GM19468 (cell line): ENCODE results near the gene NELFCD.
"Not testable (repeated sequence)": the region's sequence is repeated elsewhere in the genome, so short reads cannot be mapped to it uniquely, and the experiment has no call there.

Experiments used
- ATAC-seq: cut with Tn5 transposase; IDR thresholded peaks from one replicate; pipeline ENCODE4 v1.9.1; 2021; ENCODE audit warnings: mild to moderate bottlenecking, moderate library complexity, moderate number of reproducible peaks; ENCODE audit not compliant: unreplicated experiment; ENCODE audit errors: extremely low read depth

The NELFCD gene, protein sequence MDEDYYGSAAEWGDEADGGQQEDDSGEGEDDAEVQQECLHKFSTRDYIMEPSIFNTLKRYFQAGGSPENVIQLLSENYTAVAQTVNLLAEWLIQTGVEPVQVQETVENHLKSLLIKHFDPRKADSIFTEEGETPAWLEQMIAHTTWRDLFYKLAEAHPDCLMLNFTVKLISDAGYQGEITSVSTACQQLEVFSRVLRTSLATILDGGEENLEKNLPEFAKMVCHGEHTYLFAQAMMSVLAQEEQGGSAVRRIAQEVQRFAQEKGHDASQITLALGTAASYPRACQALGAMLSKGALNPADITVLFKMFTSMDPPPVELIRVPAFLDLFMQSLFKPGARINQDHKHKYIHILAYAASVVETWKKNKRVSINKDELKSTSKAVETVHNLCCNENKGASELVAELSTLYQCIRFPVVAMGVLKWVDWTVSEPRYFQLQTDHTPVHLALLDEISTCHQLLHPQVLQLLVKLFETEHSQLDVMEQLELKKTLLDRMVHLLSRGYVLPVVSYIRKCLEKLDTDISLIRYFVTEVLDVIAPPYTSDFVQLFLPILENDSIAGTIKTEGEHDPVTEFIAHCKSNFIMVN

DNA sequence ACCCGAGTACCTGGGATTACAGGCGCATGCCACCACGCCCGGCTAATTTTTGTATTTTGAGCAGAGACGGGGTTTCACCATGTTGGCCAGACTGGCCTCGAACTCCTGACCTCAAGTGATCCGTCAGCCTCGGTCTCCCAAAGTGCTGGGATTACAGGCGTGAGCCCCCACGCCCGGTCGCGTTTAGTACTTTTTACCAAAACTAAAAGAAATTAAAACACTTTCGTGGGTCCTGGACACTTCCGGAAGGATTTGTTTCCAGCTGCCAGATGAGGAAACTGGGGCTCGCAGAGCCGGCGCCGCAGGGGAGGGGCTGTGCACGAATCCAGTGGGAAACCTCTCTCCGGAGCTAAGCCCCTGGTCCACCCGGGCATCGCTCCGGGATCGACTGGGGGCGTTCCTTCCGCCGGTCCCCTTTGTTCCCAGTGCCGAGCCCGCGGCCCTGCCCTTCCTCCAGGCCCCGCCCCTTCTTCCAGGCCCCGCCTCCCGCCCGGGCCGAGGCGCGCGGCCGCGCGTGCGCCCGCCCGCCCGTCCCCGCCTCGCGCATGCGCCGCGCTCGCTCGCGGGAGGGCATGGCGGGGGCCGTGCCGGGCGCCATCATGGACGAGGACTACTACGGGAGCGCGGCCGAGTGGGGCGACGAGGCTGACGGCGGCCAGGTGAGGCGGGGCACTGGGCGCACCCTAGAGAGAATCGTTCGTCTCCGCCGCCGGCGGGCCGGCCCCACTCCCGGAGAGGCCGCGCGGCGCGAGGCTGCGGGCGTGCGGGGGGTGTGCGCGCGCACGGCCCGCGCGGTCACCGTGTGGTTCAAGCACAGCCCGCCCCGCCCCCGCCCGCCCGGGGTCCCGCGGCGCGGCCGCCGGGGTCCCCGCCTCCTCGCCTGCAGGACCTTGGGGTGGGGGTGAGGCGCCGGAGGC lies at the start of gene NELFCD:
NELFCD (plus strand) TSS at position 546 of the 917 bp plus-strand sequence; CDS start at position 600, 54 bp downstream.
- ATAC-seq, result peak; percentile 36

DNA sequence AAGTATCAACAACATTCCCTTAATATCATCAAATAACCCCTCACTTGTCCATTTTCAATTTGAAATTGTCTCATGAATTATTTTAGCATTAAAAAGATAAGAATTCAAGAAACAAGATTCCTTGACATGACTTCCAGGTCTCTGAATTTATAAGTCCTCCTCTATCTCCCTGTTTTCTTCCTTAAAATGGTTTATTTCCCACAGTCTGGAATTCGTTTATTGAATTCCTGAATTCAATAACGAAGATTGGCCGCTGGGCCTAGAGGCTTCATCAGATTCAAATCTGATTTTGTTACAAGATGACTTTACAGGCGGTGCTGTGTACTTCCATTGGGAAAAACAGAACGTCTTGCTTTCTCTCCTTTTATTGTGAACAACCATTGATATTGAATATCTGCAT lies 48.9 kb upstream of the NELFCD start:
- ATAC-seq, result no peak

DNA sequence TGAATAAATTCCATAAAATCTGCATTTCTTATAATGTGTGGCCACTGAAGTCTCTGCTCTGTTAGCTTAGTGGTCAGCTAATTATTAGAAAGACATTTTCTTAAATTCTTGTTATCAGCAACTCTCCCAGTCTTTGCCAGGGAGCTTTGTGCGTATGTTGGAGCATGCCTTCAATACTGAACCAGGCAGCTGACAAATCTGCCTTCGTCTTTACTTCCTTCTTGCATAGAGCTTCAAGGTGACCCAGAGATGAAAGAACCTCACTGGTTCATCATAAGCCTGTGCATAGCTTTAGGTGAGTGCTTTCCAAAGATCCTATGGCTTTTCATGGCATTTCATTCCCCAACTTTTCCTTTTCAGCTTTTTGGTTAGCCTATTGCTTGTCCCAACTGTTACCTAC lies 43.0 kb upstream of the NELFCD start:
- no peak for ATAC-seq

DNA sequence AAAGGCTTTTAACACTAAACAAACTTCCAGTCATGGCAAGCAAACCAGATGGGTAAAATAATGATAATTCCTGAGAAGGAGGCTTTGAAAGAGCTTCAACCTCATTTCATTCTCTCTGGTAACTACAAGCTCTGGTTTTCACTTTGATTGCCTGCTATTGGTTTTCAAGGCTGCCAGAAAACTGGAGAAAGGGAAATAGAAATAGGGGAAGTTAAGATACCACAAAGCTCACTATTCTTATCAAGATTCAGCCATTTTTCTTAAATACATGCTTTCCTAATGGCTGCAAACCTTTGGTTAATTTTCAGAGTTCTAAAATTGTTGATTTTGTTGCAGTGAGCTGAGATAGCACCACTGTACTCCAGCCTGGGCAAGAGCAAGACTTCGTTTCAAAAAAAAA lies 42.5 kb upstream of the NELFCD start:
- no peak for ATAC-seq

DNA sequence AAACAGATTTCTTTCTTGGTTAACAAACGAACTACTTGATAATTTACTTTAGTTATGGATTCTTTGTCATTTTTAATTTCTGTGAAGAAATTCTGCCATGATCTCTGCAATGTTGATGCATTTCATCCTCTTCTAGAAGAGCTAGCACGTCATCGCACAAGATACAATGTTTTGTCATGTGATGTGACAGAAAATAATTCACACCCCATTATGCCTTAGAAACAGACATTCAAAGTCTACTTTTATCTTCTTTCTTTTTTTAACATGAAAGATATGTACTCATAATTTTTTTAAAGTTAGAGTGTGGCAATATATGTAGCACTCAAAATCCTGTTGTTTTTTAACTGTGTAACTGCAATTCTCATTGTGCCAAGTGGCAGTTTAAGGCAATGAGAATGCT lies 39.6 kb upstream of the NELFCD start:
- ATAC-seq, result no peak

DNA sequence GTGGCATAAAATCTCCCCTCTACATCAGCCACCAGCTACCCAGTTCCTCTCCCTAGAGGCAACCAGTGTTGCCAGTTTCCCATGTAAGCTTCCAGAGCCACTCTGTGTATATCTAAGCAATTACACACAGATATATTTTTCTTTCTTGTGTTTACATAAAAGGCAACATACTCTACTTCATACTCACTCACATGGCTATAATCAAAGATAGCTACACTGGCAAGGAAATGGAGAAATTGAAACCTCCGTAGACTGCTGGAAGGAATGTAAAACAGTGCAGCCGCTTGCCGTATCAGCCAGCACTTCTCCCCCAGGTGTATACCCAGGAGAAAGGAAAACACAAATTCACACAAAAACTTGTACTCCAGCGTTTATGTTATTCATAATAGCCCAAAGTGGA lies 38.5 kb upstream of the NELFCD start:
- no peak for ATAC-seq

DNA sequence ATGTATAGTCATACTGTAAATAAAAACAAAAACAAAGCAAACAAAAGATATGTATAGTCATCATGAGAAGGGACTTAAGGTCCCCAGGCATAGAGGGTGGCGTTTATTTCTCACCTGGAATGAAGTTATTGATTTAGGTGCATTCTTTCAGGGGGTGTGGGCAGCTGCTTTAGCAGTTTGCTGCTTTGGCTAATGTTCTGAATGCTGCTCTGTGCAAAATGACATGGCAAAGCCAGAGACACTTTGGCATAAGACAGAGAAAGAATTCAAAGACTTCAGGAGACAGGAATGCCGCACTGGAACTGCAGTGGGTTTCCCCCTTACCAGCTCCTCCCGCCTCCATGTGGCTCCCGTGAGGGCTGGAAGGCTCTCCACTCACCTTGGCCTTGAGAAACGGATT lies 36.4 kb upstream of the NELFCD start:
- ATAC-seq, result no peak

DNA sequence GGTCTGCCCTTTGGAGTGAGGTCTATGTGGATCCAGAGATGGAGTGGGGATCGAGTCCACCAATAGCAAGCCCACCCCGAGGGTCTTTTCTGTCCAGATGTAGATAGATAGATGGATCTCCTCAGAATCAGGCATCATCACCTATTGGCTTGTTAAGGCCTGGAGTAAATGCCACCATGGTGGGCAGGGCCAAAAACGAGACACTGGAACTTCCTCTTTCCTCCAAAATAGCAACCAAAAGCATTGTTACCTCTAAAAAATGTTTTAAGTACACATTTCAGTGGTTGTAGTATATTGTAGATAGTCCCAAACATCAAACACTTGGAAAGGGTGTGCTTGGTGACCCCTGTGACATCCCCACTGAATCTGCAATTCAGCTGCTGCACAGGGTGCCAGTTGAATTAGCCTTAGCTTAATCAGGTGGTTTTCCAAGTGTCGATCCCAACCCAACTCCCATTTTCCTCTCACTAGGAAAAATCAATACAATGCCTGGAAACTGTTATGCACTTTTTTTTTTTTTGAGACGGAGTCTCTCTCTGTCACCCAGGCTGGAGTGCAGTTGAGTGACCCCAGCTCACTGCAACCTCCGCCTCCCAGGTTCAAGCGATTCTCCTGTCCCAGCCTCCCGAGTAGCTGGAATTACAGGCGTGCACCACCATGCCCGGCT lies 35.0 kb upstream of the NELFCD start:
- no peak for ATAC-seq

DNA sequence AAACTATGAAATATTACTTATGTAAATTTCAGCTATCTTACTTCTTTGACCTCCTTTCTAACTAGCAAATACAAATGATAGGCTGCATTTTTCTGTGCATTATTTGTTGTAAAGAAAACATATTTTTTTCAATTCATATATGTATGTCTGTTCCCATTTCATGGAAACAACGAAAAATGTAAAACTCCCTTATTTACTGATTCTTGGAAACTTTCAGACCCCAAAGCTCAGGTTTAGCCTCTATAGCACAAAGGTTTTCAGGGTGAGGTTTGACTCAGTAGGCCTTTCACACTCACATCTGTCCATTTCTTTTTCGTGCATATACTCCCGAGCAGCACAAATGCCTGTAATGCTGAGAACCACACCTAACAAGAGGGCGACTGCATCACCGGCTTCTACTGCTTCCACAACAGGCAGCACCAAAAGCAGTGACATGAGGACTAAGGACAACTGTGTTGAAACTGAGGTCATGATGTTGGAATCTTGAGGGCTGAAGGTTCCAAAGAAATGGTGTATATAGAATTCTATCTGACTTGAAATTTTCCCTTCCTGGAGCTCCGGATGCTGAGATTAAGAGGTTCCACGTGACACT lies 33.2 kb upstream of the NELFCD start:
- ATAC-seq, result not testable (repeated sequence)

DNA sequence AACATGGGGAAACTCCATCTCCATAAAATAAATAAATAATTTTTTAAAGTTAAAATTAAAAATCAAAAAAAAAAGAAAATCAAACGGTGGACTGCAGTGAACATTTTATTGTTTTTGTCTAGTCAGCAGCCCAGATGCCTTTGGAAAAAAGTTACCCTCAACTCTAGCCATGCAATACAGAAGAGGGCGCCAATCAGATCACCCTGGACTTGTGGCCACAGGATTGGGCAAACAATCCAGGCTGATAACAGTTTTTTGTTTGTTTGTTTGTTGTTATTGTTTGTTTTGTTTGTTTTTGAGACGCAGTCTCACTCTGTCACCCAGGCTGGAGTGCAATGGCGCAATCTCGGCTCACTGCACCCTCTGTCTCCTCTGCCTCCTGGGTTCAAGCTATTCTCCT lies 30.5 kb upstream of the NELFCD start:
- ATAC-seq, result no peak

DNA sequence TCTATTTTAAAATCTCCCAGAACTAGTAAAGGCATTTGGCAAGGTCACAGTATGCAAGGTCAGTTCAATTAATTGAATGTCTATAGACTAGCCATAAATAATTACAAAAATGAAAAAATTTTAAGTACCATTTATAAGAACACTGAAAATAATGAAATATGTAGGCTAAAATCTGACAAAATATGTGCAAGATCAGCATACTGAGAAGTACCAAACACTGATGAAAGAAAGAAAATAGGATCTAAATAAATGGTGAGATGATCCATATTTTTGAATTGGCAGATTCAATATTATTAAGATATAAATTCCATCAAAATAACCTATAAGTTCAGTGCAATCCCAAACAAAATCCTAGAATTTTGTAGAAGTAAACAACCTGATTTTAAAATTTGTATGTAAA lies 28.0 kb upstream of the NELFCD start:
- ATAC-seq, result no peak

DNA sequence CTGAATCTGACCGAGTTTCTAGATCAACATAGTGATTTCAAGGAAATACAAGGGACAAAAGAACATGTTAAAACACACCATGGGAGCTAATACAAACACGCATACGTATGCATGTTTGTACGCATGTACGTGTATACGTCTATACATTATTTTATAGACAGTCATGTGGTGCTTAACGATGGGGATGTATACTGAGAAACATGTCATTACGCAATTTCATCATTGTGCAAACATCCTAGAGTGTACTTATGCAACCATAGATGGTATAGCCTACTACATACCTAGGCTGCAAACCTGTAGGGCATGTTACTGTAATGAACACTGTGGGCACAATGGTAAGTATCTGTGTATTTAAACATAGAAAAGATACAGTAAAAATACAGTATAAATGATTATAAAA lies 25.0 kb upstream of the NELFCD start:
- ATAC-seq, result no peak

DNA sequence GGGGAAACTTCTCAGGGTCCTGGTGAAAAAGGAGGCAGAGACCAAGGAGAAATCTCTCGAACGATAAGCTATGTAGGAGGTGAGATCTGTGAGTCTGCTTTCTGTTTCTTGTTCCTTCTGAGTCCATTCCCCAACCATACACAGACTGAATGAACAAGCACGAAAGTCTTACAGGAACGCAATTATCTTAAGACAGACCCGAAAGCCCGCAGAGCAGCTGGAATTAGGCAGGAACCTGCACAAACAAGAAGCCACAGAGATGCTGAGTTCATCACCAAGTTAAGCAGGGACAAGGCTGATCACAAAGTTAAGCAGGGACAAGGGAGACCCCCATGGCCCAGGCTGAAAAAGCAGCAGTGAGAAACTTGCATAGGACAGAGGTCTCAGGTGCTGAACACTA lies 21.4 kb upstream of the NELFCD start:
- ATAC-seq, result no peak

DNA sequence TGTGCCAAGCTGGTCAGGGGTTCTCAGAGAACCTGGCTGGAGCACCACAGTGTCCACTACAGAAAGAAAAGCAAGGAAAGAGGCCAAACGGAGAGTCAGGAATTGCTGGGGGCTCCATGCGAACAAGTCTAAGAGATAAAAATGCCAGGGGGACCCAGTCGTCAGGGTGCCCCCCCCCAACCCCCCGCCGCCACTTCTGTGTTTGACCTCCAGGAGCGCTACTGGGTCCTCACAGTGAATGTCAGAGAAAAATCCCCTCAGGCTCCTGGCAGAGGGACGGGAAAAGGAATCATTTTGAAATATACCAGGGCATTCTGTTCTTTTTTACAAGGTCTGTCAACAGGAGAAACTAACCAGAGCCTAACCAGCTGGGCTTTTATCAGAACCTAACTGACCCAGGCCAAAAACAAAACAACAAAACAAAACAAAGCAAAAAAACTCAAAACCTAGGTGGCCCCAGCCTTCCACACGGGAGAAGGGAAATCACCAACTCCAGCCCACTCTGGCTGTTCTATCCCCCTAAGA lies 17.9 kb upstream of the NELFCD start:
- ATAC-seq, result no peak

DNA sequence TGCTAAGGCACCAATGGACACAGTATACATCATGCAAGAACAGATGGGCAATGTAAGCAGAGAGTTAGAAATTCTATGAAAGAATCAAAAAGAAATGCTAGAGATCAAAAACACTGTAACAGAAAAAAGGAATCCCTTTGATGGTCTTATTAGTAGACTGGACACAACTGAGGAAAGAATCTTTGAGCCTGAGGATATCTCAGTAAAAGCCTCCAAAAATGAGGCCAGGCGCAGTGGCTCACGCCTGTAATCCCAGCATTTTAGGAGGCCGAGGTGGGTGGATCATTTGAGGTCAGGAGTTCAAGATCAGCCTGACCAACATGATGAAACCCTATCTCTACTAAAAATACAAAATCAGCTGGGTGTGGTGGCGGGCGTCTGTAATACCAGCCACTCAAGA lies 17.1 kb upstream of the NELFCD start:
- ATAC-seq, result not testable (repeated sequence)

DNA sequence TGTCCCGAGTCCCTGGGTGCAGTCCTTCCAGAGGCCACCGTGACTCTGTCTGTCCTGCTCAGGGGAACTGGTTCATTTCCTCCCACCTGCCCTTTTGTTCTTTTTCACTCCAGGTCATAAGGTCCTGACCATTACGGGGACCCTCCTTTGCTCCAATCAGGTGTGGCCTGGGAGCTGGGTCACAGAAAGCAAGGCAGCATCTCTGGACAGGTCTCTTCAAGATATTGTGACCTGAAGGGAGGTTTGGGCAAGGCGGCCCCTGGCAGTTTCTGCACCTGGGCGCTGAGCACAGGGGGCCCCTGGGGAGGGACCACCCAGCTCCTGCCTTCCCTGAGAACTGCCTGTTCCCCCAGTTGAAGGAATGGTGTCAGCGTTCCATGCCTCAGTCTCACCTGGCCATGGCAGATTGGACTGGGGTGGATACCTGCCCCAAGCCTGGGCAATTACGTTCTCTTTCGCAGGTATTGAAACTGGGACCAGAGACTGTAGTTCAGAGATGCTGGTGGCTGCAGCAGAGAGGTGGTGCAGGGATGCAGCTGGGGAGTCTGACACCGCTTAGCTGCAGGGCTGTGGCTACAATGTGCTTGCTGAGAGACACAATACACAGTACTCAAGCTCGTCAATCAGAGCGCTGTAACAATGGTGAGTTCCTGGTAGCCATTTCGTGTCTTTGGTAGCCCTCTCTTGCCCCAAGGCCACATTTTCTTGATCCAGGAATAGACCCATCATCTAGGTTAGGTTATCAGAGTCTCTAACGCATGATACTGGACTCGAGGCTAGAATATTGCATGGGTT lies 15.6 kb upstream of the NELFCD start:
- ATAC-seq, result no peak

DNA sequence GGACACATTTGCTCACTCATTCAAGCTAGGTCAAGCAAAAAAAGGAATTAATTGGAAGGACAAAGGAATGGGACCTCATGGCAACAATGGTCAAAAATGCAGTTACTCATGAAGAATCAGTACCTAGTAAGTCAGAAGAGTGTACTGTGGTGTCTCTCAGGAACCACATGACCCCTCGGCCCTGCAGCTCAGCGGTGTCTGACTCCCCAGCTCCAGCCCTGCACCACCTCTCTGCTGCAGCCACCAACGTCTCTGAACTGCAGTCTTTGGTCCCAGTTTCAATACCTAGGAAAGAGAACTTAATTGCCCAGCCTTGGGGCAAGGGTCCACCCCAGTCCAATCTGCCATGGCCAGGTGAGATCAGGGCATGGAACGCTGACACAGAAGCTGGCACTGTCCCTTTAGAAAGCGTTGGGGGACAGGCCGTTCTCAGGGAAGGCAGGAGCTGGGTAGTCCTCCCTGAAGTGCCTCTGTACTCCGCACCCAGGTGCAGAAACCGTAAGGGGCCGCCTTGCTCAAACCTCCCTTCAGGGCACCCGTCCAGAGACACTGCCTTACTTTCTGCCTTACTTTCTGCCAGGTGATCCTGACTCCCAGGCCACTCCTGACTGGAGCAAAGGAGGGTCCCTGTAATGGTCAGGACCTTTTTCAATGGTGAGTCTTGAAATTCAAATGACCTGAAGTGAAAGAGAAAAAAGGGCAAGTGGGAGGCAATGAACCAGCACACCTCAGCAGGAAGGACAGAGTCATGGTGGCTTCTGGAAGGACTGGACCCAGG lies 13.2 kb upstream of the NELFCD start:
- no peak for ATAC-seq

DNA sequence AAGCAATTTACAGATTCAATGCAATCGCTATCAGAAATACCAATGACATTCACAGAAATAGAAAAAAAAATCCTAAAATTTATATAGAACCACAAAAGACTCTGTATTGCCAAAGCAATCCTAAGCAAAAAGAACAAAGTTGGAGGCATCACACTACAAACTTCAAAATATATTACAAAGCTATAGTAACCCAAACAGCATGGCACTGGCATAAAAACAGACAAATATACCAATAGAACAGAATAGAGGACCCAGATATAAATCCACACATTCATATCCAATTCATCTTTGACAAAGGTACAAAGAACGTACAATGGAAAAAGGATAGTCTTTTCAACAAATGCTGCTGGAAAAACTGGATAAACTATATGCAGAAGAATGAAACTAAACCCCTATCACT lies 11.6 kb upstream of the NELFCD start:
- no peak for ATAC-seq
